ENCODE measurements around the gene RND2.

Gene RND2

DNA sequence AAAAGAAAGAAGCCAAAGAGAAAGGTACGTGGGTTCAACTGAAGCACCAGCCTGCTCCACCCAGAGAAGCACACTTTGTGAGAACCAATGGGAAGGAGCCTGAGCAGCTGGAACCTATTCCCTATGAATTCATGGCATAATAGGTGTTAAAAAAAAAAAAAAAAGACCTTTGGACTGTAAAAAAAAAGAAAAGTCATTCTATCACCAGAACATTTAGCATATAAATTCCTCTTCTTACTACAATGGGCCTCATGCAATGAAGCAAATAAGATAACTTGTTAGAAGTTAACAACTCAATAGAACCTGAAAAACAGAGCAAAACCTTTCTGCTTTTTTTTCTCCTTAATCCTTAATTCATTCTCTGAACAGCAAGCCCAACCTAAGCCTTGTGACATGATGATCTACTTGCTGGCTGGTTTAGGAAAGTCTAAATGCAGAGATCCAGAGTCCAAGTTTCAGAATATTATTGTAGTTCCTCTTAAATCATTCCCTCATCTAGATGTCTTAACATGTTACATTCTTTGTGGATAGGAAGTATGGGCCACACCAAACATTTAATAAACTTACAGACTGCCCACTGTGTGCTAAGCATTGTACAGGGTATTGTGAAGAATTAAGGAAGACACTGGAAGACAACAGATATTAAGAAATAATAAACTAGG, 54.7 kb downstream of the RND2 start:
- no peak for DNase-seq

Measured in activated CD8-positive, alpha-beta memory T cell treated with anti-CD3 and anti-CD28 coated beads, Interleukin-2, amount 50 U/mL, for 48 hours (primary cell).